GM18507 (cell line): ENCODE measurements around the gene PSMF1.
A peak's percentile ranks its signal among the peaks of the same experiment; 100 is the strongest.
"Not testable (repeated sequence)": the region's sequence is repeated elsewhere in the genome, so short reads cannot be mapped to it uniquely, and the experiment has no call there.

Experiments used
- DNase-seq: peaks from one replicate; pipeline ENCODE4 v3.0.0; 2011; ENCODE audit warnings: low read depth; ENCODE audit not compliant: insufficient read length; ENCODE audit errors: extremely low spot score
- FAIRE-seq: peaks from 2 replicates; lab custom pipeline; 2011; peaks lifted over from hg19 to GRCh38; lab: Jason Lieb, UNC

Gene PSMF1

GRCh38 chr20:1119524-1119923, 1.1 kb downstream of the PSMF1 start:
- no peak for FAIRE-seq
- no peak for DNase-seq

- no peak for FAIRE-seq
- no peak for DNase-seq
These were observed 3.0 kb downstream of the PSMF1 start for GRCh38 chr20:1121429-1121828.

GRCh38 chr20:1122388-1123315, 4.2 kb downstream of the PSMF1 start:
- peak; percentile 58 for FAIRE-seq
- no peak for DNase-seq

GRCh38 chr20:1123666-1124065, 5.3 kb downstream of the PSMF1 start:
- no peak for FAIRE-seq

GRCh38 chr20:1124421-1124820, 6.0 kb downstream of the PSMF1 start:
- FAIRE-seq (no peak), DNase-seq (no peak)

More at GRCh38 chr20:1123666-1124065, 5.3 kb downstream of the PSMF1 start:
- DNase-seq: no peak

GRCh38 chr20:1125277-1125676, 6.9 kb downstream of the PSMF1 start:
- FAIRE-seq (no peak), DNase-seq (no peak)

- FAIRE-seq (no peak), DNase-seq (no peak)
These were observed 9.4 kb downstream of the PSMF1 start for GRCh38 chr20:1127840-1128239.

- DNase-seq (no peak), FAIRE-seq (no peak)
These were observed 11.8 kb downstream of the PSMF1 start for GRCh38 chr20:1130058-1130694.

- FAIRE-seq (no peak), DNase-seq (no peak)
These were observed 12.4 kb downstream of the PSMF1 start for GRCh38 chr20:1130847-1131246.

- DNase-seq (no peak), FAIRE-seq (no peak)
These were observed 13.0 kb downstream of the PSMF1 start for GRCh38 chr20:1131354-1131753.

GRCh38 chr20:1134355-1134754, 16.0 kb downstream of the PSMF1 start:
- FAIRE-seq (no peak), DNase-seq (no peak)

GRCh38 chr20:1134836-1135235, 16.4 kb downstream of the PSMF1 start:
- FAIRE-seq: no peak
- DNase-seq: no peak

- FAIRE-seq (no peak), DNase-seq (no peak)
These were observed 18.8 kb downstream of the PSMF1 start for GRCh38 chr20:1137236-1137635.

GRCh38 chr20:1144401-1145172, 26.2 kb downstream of the PSMF1 start:
- FAIRE-seq (no peak), DNase-seq (no peak)

- DNase-seq (no peak), FAIRE-seq (no peak)
These were observed 28.6 kb downstream of the PSMF1 start for GRCh38 chr20:1146957-1147356.

- DNase-seq, FAIRE-seq: not testable (repeated sequence)
These were observed 31.4 kb downstream of the PSMF1 start for GRCh38 chr20:1149812-1150211.

- DNase-seq: no peak
- FAIRE-seq: no peak
These were observed 31.8 kb downstream of the PSMF1 start for GRCh38 chr20:1150218-1150617.

GRCh38 chr20:1150968-1151367, 32.6 kb downstream of the PSMF1 start:
- FAIRE-seq (no peak), DNase-seq (no peak)

- FAIRE-seq (no peak), DNase-seq (no peak)
These were observed 35.8 kb downstream of the PSMF1 start for GRCh38 chr20:1154226-1154625.

- no peak for FAIRE-seq
- no peak for DNase-seq
These were observed 36.3 kb downstream of the PSMF1 start for GRCh38 chr20:1154691-1155090.
